Urinary bladder (tissue), 4 donors: ENCODE data around the gene PEAK3. TPM values are rescaled to one million over a fixed set of nuclear protein-coding genes. Genes with fewer than 3 reads are reported as not detected.
A peak's percentile ranks its signal among the peaks of the same experiment; 100 is the strongest.

Source experiments
- DNase-seq: peaks from one replicate; pipeline ENCODE4 v3.0.0-alpha.2; 2015; ENCODE audit errors: extremely low spot score
- H3K27ac ChIP-seq: one replicate; pipeline ENCODE4 v1.5.1; 2013; ENCODE audit warnings: low read depth, mild to moderate bottlenecking, moderate library complexity
- H3K36me3 ChIP-seq: one replicate; pipeline ENCODE4 v1.6.1; 2013; ENCODE audit warnings: mild to moderate bottlenecking, moderate library complexity; ENCODE audit not compliant: insufficient read depth
- H3K4me1 ChIP-seq: one replicate; pipeline ENCODE4 v1.6.1; 2013; ENCODE audit warnings: mild to moderate bottlenecking, moderate library complexity; ENCODE audit not compliant: insufficient read depth
- H3K4me3 ChIP-seq: one replicate; pipeline ENCODE4 v1.5.1; 2013; ENCODE audit warnings: low read depth, low read length
- WGBS: extraction: QIAGEN DNeasy Blood & Tissue Kit; methylation state at CpG from one replicate; pipeline ENCODE4 v1.1.7; 2013; 5-methylcytosine and 5-hydroxymethylcytosine counted together
- polyA plus RNA-seq: library from polyadenylated mRNA; stranded (reverse); fragments of 200-250 nt; gene quantifications from one replicate; pipeline ENCODE4 v1.2.3, GENCODE V29; 2013
- total RNA-seq: library from RNA; depleted of rRNA; stranded (reverse); fragments of >200 nt; gene quantifications from one replicate; pipeline ENCODE4 v1.2.3, GENCODE V29; 2014
- donor health status: healthy with polysubstance abuse.
- donor health status: healthy.

The PEAK3 gene
- total and polyA plus RNA-seq, 2 donors, result 0.58 TPM; not detected in 1

- DNase-seq, result no peak
- Histone ChIP-seq H3K36me3 (peaks cover 5% of the 10 kb centered on the region), H3K4me3 (no peak overlapping the region), H3K27ac (no peak overlapping the region), H3K4me1 (no peaks in the 10 kb centered on the region)
- 92% methylated on average over 39 of the region's 39 CpGs for WGBS
These were observed 39.7 kb upstream of the PEAK3 start for GRCh38 chr19:2321565-2322283.

DNA sequence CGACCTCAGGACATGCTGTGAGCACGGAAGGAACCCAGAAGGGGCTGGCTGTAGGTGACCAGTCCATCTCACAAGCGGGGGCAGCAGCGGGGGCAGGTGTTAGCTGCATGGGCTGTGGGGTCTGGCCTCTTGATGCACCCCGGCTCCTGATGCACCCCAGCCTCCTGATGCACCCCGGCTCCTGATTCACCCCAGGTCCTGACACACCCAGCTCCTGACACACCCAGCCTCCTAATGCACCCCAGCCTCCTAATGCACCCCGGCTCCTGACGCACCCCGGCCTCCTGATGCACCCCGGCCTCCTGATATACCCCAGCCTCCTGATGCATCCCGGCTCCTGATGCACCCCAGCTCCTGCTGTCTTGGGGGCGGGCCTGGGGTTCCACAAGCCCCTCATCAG is 39.0 kb upstream of the PEAK3 start:
- H3K4me1 ChIP-seq, result no peaks in the 10 kb centered on the region
- DNase-seq, result no peak
- peaks cover 5% of the 10 kb centered on the region for H3K36me3 ChIP-seq
- WGBS, result 84% methylated on average over 12 of the region's 12 CpGs
- no peak overlapping the region for H3K27ac ChIP-seq
- H3K4me3 ChIP-seq, result no peak overlapping the region

DNA sequence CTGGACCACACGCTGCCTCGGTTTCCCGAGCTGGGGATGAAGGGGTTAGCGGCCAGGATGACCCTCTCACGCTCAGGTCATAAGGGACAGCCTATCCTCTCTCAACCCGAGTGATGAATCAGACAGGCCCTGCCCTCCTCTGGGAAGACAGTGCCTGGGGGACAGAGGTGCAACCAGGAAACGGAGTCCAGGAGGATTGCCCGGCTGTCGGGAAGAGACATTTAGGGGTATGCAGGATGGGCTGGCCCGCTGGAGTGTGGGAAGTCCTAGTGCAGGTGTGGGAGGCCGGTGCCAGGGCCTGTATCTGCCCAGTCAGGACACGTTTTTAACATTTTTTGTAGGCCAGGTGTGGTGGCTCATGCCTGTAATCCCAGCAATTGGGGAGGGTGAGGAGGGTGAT is 38.1 kb upstream of the PEAK3 start:
- H3K27ac ChIP-seq, result no peak overlapping the region
- peaks cover 5% of the 10 kb centered on the region for H3K36me3 ChIP-seq
- H3K4me3 ChIP-seq, result no peak overlapping the region
- 65% methylated on average over 12 of the region's 12 CpGs for WGBS
- no peak for DNase-seq
- no peaks in the 10 kb centered on the region for H3K4me1 ChIP-seq

DNA sequence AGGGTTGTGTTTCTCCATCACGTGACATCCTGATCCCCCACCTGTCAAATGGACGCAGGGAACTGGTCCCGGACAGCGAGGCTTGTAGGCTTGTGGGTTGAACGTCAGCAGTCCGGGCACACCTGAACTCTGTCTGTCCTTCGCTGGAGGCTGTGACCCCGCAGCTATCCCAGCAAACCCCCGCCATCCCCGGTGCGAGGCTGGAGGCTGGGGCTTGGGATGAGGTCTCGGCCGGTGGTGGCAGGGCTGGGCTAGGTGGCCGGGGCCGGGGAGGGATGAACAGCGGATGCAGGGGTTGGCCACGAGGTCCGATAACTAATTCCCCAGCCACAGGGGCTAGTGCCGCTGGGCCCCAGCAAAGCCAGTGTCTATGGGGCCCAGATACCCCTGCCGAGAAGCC is 37.6 kb upstream of the PEAK3 start:
- Histone ChIP-seq H3K27ac (no peak overlapping the region), H3K36me3 (peaks cover 5% of the 10 kb centered on the region), H3K4me1 (no peaks in the 10 kb centered on the region), H3K4me3 (no peak overlapping the region)
- no peak for DNase-seq
- WGBS, result 84% methylated on average over 20 of the region's 20 CpGs

- Histone ChIP-seq H3K27ac (no peak overlapping the region), H3K4me3 (no peak overlapping the region), H3K4me1 (no peaks in the 10 kb centered on the region), H3K36me3 (peaks cover 5% of the 10 kb centered on the region)
- WGBS, result 88% methylated on average over 6 of the region's 6 CpGs
- no peak for DNase-seq
These were observed 36.9 kb upstream of the PEAK3 start for GRCh38 chr19:2318923-2319322.

GRCh38 chr19:2317756-2318155 is 35.8 kb upstream of the PEAK3 start:
- no peak overlapping the region for H3K27ac ChIP-seq
- H3K4me1 ChIP-seq, result no peaks in the 10 kb centered on the region
- H3K4me3 ChIP-seq, result no peak overlapping the region
- DNase-seq, result no peak
- peaks cover 2% of the 10 kb centered on the region for H3K36me3 ChIP-seq
- 76% methylated on average over 25 of the region's 25 CpGs for whole genome bisulfite sequencing

DNA sequence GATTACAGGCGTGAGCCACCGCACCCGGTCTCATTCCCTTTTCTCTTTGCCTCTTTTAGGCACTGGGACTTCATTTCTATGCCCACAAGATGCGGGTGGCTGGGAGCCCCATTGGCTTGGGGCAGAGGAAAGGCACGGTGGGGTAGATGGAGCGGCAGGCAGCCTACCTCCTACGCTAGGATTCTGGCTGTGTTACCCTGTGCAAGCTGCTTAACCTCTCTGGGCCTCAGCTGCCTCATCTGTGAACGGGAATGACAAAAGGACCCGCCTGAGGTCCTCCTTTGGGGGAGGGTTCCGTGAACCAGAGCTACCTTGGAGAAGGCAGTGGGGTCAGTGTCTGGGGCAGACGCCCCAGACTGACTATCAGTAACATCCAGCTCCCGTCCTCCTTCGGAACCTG is 35.3 kb upstream of the PEAK3 start:
- no peak overlapping the region for H3K27ac ChIP-seq
- H3K36me3 ChIP-seq, result peaks cover 2% of the 10 kb centered on the region
- H3K4me1 ChIP-seq, result no peaks in the 10 kb centered on the region
- H3K4me3 ChIP-seq, result no peak overlapping the region
- 91% methylated on average over 13 of the region's 13 CpGs for WGBS
- DNase-seq, result no peak

DNA sequence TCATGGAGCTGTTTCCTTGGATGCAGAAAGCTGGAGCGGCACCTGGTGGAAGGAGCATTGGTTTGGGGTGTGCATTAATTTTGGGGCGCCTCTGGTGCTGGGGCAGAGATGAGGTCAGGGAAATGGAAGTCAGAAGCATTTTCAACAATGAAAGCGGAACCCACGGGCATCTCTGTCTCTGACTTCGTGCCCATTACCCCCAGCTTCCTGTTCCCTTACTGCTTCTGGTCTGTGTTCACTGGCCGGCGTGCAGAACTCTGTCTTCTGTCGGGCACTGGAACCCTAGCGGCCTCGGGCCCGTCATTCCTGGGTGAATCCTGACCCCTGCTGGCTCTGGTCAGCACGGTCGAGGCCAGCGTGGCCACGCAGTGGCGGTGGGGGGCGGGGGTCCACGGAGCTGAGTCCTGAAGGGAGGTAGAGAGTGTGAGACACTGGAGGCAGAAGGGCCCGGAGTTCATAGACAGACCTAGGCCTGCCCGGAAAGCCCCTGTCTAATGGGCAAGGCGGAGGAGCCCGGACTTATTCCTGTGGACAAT is 33.9 kb upstream of the PEAK3 start:
- DNase-seq, result no peak
- Histone ChIP-seq H3K4me3 (no peak overlapping the region), H3K36me3 (no peaks in the 10 kb centered on the region), H3K27ac (no peak overlapping the region), H3K4me1 (no peaks in the 10 kb centered on the region)
- 28% methylated on average over 22 of the region's 22 CpGs for WGBS

DNA sequence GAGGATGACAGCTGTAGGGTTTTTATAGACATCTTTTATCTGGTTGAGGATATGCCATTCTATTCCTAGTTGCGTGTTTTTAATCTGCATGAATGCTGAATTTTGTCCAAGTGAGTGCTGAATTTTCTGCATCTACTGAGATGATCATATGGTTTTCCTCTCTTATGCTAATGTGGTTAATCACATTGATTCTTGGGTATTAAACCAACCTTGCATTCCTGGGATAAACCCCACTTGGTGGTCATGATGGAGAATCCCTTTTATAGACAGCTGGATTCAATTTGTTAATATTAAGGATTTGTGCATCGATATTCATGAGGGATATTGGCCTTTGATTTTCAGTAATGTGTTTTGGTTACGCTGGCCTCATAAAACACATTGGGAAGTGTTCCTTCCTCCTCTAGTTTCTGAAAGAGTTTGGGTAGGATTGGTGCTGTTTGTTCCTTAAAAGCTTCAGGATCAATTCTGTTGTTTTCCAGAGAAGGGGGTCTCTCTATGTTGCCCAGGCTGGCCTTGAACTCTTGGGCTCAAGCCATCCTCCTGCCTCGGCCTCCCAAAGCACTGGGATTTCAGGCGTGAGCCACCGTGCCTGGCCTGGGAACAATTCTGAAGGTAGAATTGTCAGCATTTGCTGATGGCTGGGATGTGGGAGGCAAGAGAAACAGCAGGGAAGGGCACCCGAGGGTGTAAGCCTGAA is 33.3 kb upstream of the PEAK3 start:
- Histone ChIP-seq H3K27ac (no peak overlapping the region), H3K36me3 (no peaks in the 10 kb centered on the region), H3K4me1 (no peaks in the 10 kb centered on the region), H3K4me3 (no peak overlapping the region)
- no peak for DNase-seq
- 82% methylated on average over 7 of the region's 7 CpGs for WGBS

DNA sequence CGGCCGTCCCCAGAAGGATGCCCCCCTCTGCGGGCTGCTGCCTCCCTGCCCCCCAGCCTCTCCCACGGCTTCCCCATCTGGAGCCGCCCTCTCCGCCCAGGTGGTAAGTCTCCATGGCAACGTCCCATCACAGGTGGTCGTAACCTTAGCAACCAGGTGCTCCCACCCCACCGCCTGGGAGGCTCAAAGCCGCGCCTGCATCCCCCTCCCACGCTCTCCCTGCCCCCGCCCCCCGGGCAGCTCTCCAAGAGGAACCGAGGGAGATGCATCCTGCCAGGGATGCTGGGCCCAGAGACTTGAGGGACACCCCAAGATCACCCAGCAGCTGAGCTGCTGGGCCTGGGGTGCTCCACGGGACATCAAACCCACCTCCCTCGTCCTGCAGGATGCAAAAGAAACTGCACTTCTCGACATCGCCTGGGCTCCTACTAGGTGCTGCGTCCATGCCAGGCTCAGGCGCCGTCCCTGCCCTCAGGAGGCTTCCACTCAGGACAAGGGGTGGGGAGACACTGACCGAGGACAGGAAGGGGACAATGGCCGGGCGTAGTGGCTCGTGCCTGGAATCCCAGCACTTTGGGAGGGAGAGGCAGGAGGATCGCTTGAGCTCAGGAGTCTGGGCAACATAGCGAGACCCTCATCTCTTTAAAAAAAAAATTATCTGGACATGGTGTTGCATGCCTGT is 31.0 kb upstream of the PEAK3 start:
- no peak overlapping the region for H3K27ac ChIP-seq
- no peaks in the 10 kb centered on the region for H3K4me1 ChIP-seq
- WGBS, result 38% methylated on average over 28 of the region's 28 CpGs
- no peak for DNase-seq
- no peak overlapping the region for H3K4me3 ChIP-seq
- no peaks in the 10 kb centered on the region for H3K36me3 ChIP-seq

- H3K4me1 ChIP-seq, result no peaks in the 10 kb centered on the region
- no peak overlapping the region for H3K4me3 ChIP-seq
- DNase-seq, result no peak
- no peaks in the 10 kb centered on the region for H3K36me3 ChIP-seq
- WGBS, result 92% methylated on average over 4 of the region's 4 CpGs
- H3K27ac ChIP-seq, result no peak overlapping the region
These were observed 29.1 kb upstream of the PEAK3 start for GRCh38 chr19:2311093-2311492.

DNA sequence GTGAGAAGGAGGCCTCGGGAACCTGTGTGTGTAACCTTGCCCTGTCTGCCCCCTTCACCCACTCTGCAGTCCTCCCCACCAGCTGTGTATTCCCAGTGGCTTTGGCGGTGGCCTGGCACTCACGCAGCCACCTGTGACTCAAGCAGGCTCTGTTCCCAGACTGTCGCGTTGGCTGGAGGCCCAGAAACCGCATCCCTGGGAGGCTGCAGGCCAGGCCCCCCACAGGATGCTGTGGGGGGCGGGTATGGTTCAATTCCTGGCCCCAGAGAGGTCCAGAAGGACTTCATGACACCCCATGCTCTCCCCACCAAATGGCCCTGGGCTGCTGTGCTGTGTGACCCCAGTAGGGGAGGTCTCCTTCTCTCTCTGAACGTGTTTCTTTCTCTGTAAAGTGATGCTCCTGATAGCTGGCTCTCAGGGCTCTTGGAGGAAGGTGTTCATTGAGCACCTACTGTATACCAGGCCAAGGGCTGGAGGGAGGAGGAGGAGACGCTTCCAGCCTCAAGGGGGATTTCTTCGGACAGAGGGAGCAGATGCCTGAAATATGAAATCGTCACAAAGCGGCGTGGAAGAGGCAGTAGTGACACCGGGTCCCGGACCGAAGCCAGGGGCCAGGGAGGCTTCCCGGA is 27.9 kb upstream of the PEAK3 start:
- H3K27ac ChIP-seq, result no peak overlapping the region
- H3K4me3 ChIP-seq, result no peak overlapping the region
- DNase-seq, result no peak
- no peaks in the 10 kb centered on the region for H3K36me3 ChIP-seq
- 51% methylated on average over 17 of the region's 17 CpGs for WGBS
- H3K4me1 ChIP-seq, result no peaks in the 10 kb centered on the region

DNA sequence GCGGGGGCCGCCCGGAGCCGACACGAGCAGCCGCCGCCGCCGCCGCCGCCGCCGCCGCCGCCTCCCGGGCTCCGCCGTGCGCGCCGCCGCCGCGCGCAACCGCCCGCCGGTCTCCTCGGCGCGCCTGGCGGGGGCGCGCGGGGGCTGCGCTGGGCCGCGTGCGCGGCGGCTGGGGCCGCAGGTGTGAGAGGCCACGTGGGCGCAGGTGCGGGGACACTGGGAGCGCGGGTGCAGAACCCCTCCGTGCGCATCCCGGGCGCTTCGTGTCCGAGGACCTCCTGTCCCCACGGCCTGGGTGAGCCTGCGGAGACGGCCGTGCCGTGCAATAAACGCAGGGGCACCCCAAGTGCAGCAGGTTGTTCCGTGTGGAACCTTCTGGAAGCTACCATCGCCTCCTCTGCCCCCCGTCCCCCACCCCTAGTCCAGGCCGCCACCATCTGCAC is 26.2 kb upstream of the PEAK3 start, which contains the start of gene LINGO3:
Gene LINGO3, minus strand, starts transcription at position 41 of the 443 bp plus-strand sequence. CDS start 16,378 bp downstream, outside the sequence.
- no peak for DNase-seq
- Histone ChIP-seq H3K27ac (no peak within 1 kb of the TSS), H3K4me3 (peak within 1 kb of the TSS; percentile 27), H3K36me3 (no peaks in the 10 kb centered on the region), H3K4me1 (no peaks in the 10 kb centered on the region)
- 4% methylated on average over 63 of the region's 63 CpGs for WGBS
